ENCODE results near the gene ATP6V1B1.

ATP6V1B1 gene

GRCh38 chr2:70902579-70902978 lies 33.1 kb upstream of the ATP6V1B1 start:
- H3K27ac ChIP-seq (ENCODE audit: low read length): no peak overlapping the region
- H3K27me3 ChIP-seq (ENCODE audit: low read depth, low read length): peaks cover 96% of the 10 kb centered on the region
- no peak overlapping the region for H3K4me3 ChIP-seq (ENCODE audit: low read depth in 1 of 2, low read length in 2 of 2)
- no peaks in the 10 kb centered on the region for H3K36me3 ChIP-seq (ENCODE audit: control insufficient read depth in 1 of 2, insufficient read depth in 2 of 2, low read length in 2 of 2)
- no peaks in the 10 kb centered on the region for H3K9me3 ChIP-seq (ENCODE audit: control insufficient read depth in 1 of 2, low read length in 2 of 2)
- H3K4me1 ChIP-seq (ENCODE audit: control insufficient read depth in 1 of 2, insufficient read depth in 2 of 2, low read length in 2 of 2): peaks cover 0 to 31% of the 10 kb centered on the region in 2 donors

- Histone ChIP-seq H3K36me3 (ENCODE audit: control insufficient read depth in 1 of 2, insufficient read depth in 2 of 2, low read length in 2 of 2) (no peaks in the 10 kb centered on the region), H3K4me1 (ENCODE audit: control insufficient read depth in 1 of 2, insufficient read depth in 2 of 2, low read length in 2 of 2) (peaks cover 0 to 31% of the 10 kb centered on the region in 2 donors), H3K27ac (ENCODE audit: low read length) (no peak overlapping the region), H3K27me3 (ENCODE audit: low read depth, low read length) (peaks cover 94% of the 10 kb centered on the region), H3K4me3 (ENCODE audit: low read depth in 1 of 2, low read length in 2 of 2) (no peak overlapping the region), H3K9me3 (ENCODE audit: control insufficient read depth in 1 of 2, low read length in 2 of 2) (no peaks in the 10 kb centered on the region)
Observed at GRCh38 chr2:70903171-70903570, 32.5 kb upstream of the ATP6V1B1 start.

- Histone ChIP-seq H3K36me3 (ENCODE audit: control insufficient read depth in 1 of 2, insufficient read depth in 2 of 2, low read length in 2 of 2) (no peaks in the 10 kb centered on the region), H3K4me3 (ENCODE audit: low read depth in 1 of 2, low read length in 2 of 2) (no peak overlapping the region), H3K27me3 (ENCODE audit: low read depth, low read length) (peaks cover 94% of the 10 kb centered on the region), H3K27ac (ENCODE audit: low read length) (no peak overlapping the region), H3K4me1 (ENCODE audit: control insufficient read depth in 1 of 2, insufficient read depth in 2 of 2, low read length in 2 of 2) (peaks cover 0 to 31% of the 10 kb centered on the region in 2 donors), H3K9me3 (ENCODE audit: control insufficient read depth in 1 of 2, low read length in 2 of 2) (no peaks in the 10 kb centered on the region)
Observed at GRCh38 chr2:70903641-70904340, 31.9 kb upstream of the ATP6V1B1 start.

GRCh38 chr2:70904371-70905216 lies 31.1 kb upstream of the ATP6V1B1 start:
- H3K27ac ChIP-seq (ENCODE audit: low read length): no peak overlapping the region

GRCh38 chr2:70905443-70906421 lies 30.0 kb upstream of the ATP6V1B1 start:
- Histone ChIP-seq H3K36me3 (ENCODE audit: control insufficient read depth in 1 of 2, insufficient read depth in 2 of 2, low read length in 2 of 2) (no peaks in the 10 kb centered on the region), H3K4me3 (ENCODE audit: low read depth in 1 of 2, low read length in 2 of 2) (no peak overlapping the region), H3K27ac (ENCODE audit: low read length) (no peak overlapping the region), H3K9me3 (ENCODE audit: control insufficient read depth in 1 of 2, low read length in 2 of 2) (no peaks in the 10 kb centered on the region), H3K27me3 (ENCODE audit: low read depth, low read length) (peaks cover 77% of the 10 kb centered on the region), H3K4me1 (ENCODE audit: control insufficient read depth in 1 of 2, insufficient read depth in 2 of 2, low read length in 2 of 2) (peaks cover 0 to 16% of the 10 kb centered on the region in 2 donors)

More at GRCh38 chr2:70904371-70905216, 31.1 kb upstream of the ATP6V1B1 start:
- Histone ChIP-seq H3K4me3 (ENCODE audit: low read depth in 1 of 2, low read length in 2 of 2) (no peak overlapping the region), H3K4me1 (ENCODE audit: control insufficient read depth in 1 of 2, insufficient read depth in 2 of 2, low read length in 2 of 2) (peaks cover 0 to 28% of the 10 kb centered on the region in 2 donors), H3K36me3 (ENCODE audit: control insufficient read depth in 1 of 2, insufficient read depth in 2 of 2, low read length in 2 of 2) (no peaks in the 10 kb centered on the region), H3K9me3 (ENCODE audit: control insufficient read depth in 1 of 2, low read length in 2 of 2) (no peaks in the 10 kb centered on the region), H3K27me3 (ENCODE audit: low read depth, low read length) (peaks cover 86% of the 10 kb centered on the region)

- Histone ChIP-seq H3K36me3 (ENCODE audit: control insufficient read depth in 1 of 2, insufficient read depth in 2 of 2, low read length in 2 of 2) (no peaks in the 10 kb centered on the region), H3K4me3 (ENCODE audit: low read depth in 1 of 2, low read length in 2 of 2) (no peak overlapping the region), H3K9me3 (ENCODE audit: control insufficient read depth in 1 of 2, low read length in 2 of 2) (no peaks in the 10 kb centered on the region), H3K4me1 (ENCODE audit: control insufficient read depth in 1 of 2, insufficient read depth in 2 of 2, low read length in 2 of 2) (peaks cover 0 to 8% of the 10 kb centered on the region in 2 donors), H3K27ac (ENCODE audit: low read length) (no peak overlapping the region), H3K27me3 (ENCODE audit: low read depth, low read length) (peaks cover 75% of the 10 kb centered on the region)
Observed at GRCh38 chr2:70906439-70907005, 29.2 kb upstream of the ATP6V1B1 start.

GRCh38 chr2:70907130-70908057 lies 28.3 kb upstream of the ATP6V1B1 start:
- peaks cover 0 to 3% of the 10 kb centered on the region in 2 donors for H3K4me1 ChIP-seq (ENCODE audit: control insufficient read depth in 1 of 2, insufficient read depth in 2 of 2, low read length in 2 of 2)
- peak overlapping the region; percentile 37 to 45 for H3K4me3 ChIP-seq (ENCODE audit: low read depth in 1 of 2, low read length in 2 of 2)
- H3K27ac ChIP-seq (ENCODE audit: low read length): no peak overlapping the region
- H3K9me3 ChIP-seq (ENCODE audit: control insufficient read depth in 1 of 2, low read length in 2 of 2): no peaks in the 10 kb centered on the region
- H3K27me3 ChIP-seq (ENCODE audit: low read depth, low read length): peaks cover 66% of the 10 kb centered on the region
- no peaks in the 10 kb centered on the region for H3K36me3 ChIP-seq (ENCODE audit: control insufficient read depth in 1 of 2, insufficient read depth in 2 of 2, low read length in 2 of 2)

- peaks cover under 1% of the 10 kb centered on the region for H3K27me3 ChIP-seq (ENCODE audit: low read depth, low read length)
- no peaks in the 10 kb centered on the region for H3K4me1 ChIP-seq (ENCODE audit: control insufficient read depth in 1 of 2, insufficient read depth in 2 of 2, low read length in 2 of 2)
- H3K4me3 ChIP-seq (ENCODE audit: low read depth in 1 of 2, low read length in 2 of 2): no peak overlapping the region
- H3K36me3 ChIP-seq (ENCODE audit: control insufficient read depth in 1 of 2, insufficient read depth in 2 of 2, low read length in 2 of 2): no peaks in the 10 kb centered on the region
- no peaks in the 10 kb centered on the region for H3K9me3 ChIP-seq (ENCODE audit: control insufficient read depth in 1 of 2, low read length in 2 of 2)
- H3K27ac ChIP-seq (ENCODE audit: low read length): no peak overlapping the region
Observed at GRCh38 chr2:70916291-70916690, 19.4 kb upstream of the ATP6V1B1 start.

- Histone ChIP-seq H3K27ac (ENCODE audit: low read length) (no peak overlapping the region), H3K36me3 (ENCODE audit: control insufficient read depth in 1 of 2, insufficient read depth in 2 of 2, low read length in 2 of 2) (no peaks in the 10 kb centered on the region), H3K4me3 (ENCODE audit: low read depth in 1 of 2, low read length in 2 of 2) (no peak overlapping the region), H3K9me3 (ENCODE audit: control insufficient read depth in 1 of 2, low read length in 2 of 2) (no peaks in the 10 kb centered on the region), H3K4me1 (ENCODE audit: control insufficient read depth in 1 of 2, insufficient read depth in 2 of 2, low read length in 2 of 2) (no peaks in the 10 kb centered on the region), H3K27me3 (ENCODE audit: low read depth, low read length) (no peaks in the 10 kb centered on the region)
Observed at GRCh38 chr2:70918016-70918415, 17.7 kb upstream of the ATP6V1B1 start.

All from muscle layer of duodenum (tissue), 2 donors.